ENCODE measurements around the gene EXOSC6. TPM values are rescaled to one million over a fixed set of nuclear protein-coding genes. Genes with fewer than 3 reads are reported as not detected.
"Not testable (repeated sequence)": the region's sequence is repeated elsewhere in the genome, so short reads cannot be mapped to it uniquely, and the experiment has no call there.

The EXOSC6 gene
- total RNA-seq, 1 donor from 2014 or later = 11.3 TPM

DNA sequence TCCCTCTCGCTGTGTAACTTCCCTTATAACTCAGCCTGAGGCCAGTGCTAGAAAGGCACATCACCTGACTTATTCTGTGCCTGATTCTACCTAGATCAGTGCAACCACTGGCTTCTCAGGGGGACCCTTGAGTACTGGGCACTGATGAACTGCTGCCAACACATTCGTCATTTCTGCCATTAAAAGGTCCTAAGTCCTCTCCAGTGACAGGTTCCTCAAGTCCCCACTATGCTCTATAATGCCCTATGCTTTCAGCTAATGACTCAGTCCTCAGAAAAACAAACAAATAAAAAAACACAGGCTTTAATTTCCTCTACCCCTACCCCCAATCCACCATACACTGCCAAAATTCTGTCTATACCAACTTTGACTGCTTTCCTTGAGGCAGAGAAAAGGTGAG is 28.5 kb downstream of the EXOSC6 start:
- peaks cover 24% of the 10 kb centered on the region for H3K36me3 ChIP-seq
- intact Hi-C loops (cut with micrococcal nuclease); H3K27me3 ChIP-seq (ENCODE audit: low read depth); DNase-seq; H3K9me3 ChIP-seq (replicated peaks); H3K4me1 ChIP-seq; H3K4me3 ChIP-seq: not testable (repeated sequence)
- H3K27ac ChIP-seq (replicated peaks) = peak overlapping the region; percentile 17

DNA sequence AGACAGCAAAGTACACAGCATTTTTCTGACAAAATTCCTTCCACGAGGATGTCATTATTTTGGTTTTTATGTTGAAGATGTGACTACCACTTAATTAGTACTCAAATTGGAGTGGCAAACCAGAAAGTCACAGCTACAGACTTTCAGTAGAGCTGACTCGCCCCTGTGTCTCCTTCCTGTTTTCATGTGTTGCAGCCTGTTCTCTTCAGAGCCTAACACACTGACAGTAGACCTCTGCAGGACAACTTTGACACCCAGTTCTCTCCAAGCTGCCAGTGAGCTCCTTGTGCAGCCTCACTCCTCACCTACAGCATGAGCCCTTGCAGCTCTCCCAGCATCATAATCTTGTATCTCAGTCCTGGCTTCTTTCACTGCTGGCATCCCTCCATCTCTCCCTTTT is 29.2 kb downstream of the EXOSC6 start:
- peaks cover 21% of the 10 kb centered on the region for H3K36me3 ChIP-seq
- H3K4me1 ChIP-seq; H3K9me3 ChIP-seq (replicated peaks); intact Hi-C loops (cut with micrococcal nuclease); DNase-seq; H3K4me3 ChIP-seq; H3K27ac ChIP-seq (replicated peaks); H3K27me3 ChIP-seq (ENCODE audit: low read depth): not testable (repeated sequence)

DNA sequence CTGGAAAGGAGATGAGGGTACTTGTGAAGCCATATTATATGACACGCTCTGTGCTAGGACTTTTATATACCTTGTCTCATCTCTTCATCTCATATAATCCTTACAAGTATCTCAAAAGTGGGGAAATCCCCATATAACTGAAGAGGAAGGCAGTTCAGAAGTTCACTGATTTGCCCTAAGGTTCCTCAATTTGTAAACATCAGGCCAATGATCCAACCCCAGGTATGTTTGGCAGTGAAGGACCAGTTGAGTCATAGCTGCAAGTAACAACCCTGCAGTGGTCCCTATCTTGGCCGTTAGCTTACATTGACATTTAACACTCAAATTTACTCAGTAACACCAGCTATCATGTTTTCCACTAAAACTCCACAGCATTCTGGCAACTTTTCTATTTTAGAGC is 33.2 kb downstream of the EXOSC6 start:
- DNase-seq = not testable (repeated sequence)
- H3K36me3 ChIP-seq = peaks cover 13% of the 10 kb centered on the region

DNA sequence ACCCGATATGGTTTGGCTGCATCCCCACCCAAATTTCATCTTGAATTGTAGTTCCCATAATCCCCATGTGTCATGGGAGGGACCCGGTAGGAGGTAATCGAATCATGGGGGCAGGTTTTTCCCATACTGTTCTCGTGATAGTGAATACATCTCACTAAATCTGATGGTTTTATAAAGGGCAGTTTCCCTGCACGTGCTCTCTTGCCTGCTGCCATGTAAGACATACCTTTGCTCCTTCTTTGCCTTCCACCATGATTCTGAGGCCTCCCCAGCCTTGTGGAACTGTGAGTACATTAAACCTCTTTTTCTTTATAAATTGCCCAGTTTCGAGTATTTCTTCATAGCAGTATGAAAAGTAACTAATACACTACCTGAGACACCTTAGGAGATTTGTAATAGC is 45.4 kb downstream of the EXOSC6 start:
- DNase-seq; H3K27me3 ChIP-seq (ENCODE audit: low read depth); intact Hi-C loops (cut with micrococcal nuclease); H3K4me1 ChIP-seq; H3K27ac ChIP-seq (replicated peaks); H3K36me3 ChIP-seq; H3K9me3 ChIP-seq (replicated peaks); H3K4me3 ChIP-seq: not testable (repeated sequence)

More for the DNA sequence above, 33.2 kb downstream of the EXOSC6 start:
- H3K4me1 ChIP-seq; H3K27me3 ChIP-seq (ENCODE audit: low read depth); H3K27ac ChIP-seq (replicated peaks); H3K9me3 ChIP-seq (replicated peaks); H3K4me3 ChIP-seq; intact Hi-C loops (cut with micrococcal nuclease): not testable (repeated sequence)

DNA sequence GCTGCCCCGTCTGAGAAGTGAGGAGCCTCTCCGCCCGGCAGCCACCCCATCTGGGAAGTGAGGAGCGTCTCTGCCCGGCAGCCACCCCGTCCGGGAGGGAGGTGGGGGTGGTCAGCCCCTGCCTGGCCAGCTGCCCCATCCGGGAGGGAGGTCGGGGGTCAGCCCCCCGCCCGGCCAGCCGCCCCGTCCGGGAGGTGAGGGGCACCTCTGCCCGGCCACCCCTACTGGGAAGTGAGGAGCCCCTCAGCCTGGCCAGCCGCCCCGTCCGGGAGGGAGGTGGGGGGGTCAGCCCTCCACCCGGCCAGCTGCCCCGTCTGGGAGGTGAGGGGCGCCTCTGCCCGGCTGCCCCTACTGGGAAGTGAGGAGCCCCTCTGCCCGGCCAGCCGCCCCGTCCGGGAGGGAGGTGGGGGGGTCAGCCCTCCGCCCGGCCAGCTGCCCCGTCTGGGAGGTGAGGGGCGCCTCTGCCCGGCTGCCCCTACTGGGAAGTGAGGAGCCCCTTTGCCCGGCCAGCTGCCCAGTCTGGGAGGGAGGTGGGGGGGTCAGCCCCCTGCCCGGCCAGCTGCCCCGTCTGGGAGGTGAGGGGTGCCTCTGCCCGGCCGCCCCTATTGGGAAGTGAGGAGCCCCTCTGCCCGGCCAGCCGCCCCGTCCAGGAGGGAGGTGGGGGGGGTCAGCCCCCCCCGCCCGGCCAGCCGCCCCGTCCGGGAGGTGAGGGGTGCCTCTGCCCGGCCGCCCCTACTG is 46.9 kb downstream of the EXOSC6 start:
- DNase-seq; H3K27ac ChIP-seq (replicated peaks); H3K27me3 ChIP-seq (ENCODE audit: low read depth); H3K4me3 ChIP-seq; H3K36me3 ChIP-seq; H3K4me1 ChIP-seq; intact Hi-C loops (cut with micrococcal nuclease); H3K9me3 ChIP-seq (replicated peaks): not testable (repeated sequence)

DNA sequence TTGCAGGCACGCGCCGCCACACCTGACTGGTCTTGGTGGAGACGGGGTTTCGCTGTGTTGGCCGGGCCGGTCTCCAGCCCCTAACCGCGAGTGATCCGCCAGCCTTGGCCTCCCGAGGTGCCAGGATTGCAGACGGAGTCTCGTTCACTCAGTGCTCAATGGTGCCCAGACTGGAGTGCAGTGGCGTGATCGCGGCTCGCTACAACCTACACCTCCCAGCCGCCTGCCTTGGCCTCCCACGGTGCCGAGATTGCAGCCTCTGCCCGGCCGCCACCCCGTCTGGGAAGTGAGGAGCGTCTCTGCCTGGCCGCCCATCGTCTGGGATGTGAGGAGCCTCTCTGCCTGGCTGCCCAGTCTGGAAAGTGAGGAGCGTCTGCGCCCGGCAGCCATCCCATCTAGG is 47.7 kb downstream of the EXOSC6 start:
- H3K4me3 ChIP-seq; H3K27ac ChIP-seq (replicated peaks); H3K27me3 ChIP-seq (ENCODE audit: low read depth); H3K36me3 ChIP-seq; DNase-seq; H3K9me3 ChIP-seq (replicated peaks); H3K4me1 ChIP-seq; intact Hi-C loops (cut with micrococcal nuclease): not testable (repeated sequence)

DNA sequence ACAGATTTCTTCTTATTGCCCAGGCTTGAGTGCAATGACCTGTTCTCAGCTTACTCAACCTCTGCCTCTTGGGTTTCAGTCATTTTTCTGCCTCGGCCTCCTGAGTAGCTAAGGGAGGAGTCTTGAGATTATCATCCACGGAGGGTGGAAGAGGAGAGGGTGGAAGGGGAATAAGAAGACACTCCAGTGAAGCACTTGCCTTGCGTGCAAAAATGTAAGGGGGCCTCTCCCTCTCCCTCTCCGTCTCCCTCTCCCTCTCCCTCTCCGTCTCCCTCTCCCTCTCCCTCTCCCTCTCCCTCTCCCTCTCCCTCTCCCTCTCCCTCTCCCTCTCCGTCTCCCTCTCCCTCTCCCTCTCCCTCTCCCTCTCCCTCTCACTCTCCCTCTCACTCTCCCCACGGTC is 48.2 kb downstream of the EXOSC6 start:
- H3K4me3 ChIP-seq; H3K27me3 ChIP-seq (ENCODE audit: low read depth); H3K36me3 ChIP-seq; H3K9me3 ChIP-seq (replicated peaks); H3K27ac ChIP-seq (replicated peaks); DNase-seq; intact Hi-C loops (cut with micrococcal nuclease); H3K4me1 ChIP-seq: not testable (repeated sequence)

DNA sequence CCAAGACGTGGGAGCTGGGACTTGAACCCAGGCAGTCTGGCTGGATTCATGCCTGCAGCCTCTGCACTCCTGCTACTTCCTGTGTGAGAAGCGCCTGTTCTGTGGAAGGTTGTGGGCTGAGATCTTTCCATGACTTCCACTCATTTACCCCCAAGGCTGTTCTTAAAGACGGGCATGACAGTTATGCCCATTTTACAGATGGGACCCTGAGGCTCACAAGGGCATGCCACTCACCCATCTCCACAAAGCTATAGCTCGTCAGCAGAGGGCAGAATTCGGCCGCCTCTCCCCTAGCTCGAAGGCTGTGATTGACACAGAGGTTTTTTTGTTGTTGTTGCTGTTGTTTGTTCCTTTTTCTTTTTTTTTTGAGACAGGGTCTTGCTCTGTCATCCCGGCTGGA is 51.7 kb downstream of the EXOSC6 start:
- intact Hi-C loops (cut with micrococcal nuclease); H3K9me3 ChIP-seq (replicated peaks); DNase-seq: not testable (repeated sequence)

DNA sequence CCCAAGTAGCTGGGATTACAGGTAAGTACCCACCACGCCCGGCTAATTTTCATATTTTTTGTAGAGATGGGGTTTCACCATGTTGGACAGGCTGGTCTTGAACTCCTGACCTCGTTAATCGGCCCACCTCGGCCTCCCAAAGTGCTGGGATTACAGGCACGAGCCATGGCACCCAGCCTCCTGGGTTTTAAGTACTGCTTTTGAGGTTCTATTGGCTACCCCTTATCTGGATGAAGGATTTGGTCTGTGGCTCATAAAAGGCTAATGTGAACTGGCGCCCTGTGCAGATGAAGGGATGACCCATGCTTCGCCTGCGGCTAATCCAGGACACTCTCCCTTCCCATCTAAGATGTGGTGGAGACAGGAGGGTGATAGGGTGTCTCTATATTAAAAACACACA is 52.6 kb downstream of the EXOSC6 start:
- H3K9me3 ChIP-seq (replicated peaks); H3K4me3 ChIP-seq; intact Hi-C loops (cut with micrococcal nuclease); H3K27ac ChIP-seq (replicated peaks); H3K27me3 ChIP-seq (ENCODE audit: low read depth); DNase-seq; H3K36me3 ChIP-seq; H3K4me1 ChIP-seq: not testable (repeated sequence)

More for the DNA sequence above, 51.7 kb downstream of the EXOSC6 start:
- not testable (repeated sequence) for H3K27me3 ChIP-seq (ENCODE audit: low read depth); H3K4me3 ChIP-seq; H3K36me3 ChIP-seq; H3K27ac ChIP-seq (replicated peaks); H3K4me1 ChIP-seq

DNA sequence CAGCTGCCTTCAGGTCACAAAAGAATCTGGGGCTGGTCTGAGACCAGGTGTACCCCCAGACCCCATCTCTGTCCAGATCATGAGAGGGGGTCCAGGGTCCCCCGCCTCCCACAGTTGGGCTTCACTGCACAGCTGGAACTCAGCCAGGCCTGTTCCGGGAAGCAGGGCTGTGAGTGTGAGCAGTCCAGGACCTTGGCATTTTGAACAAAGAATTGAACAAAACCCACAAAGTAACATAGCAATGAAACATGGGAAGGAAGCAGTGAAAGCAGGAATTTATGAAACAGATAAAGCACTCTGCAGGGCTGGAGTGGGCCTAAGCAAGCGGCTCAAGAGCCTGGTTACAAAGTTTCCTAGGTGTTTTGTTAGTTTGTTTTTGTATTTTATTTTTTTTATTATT is 53.1 kb downstream of the EXOSC6 start:
- H3K9me3 ChIP-seq (replicated peaks); H3K4me3 ChIP-seq; intact Hi-C loops (cut with micrococcal nuclease); DNase-seq; H3K4me1 ChIP-seq; H3K36me3 ChIP-seq; H3K27me3 ChIP-seq (ENCODE audit: low read depth); H3K27ac ChIP-seq (replicated peaks): not testable (repeated sequence)

DNA sequence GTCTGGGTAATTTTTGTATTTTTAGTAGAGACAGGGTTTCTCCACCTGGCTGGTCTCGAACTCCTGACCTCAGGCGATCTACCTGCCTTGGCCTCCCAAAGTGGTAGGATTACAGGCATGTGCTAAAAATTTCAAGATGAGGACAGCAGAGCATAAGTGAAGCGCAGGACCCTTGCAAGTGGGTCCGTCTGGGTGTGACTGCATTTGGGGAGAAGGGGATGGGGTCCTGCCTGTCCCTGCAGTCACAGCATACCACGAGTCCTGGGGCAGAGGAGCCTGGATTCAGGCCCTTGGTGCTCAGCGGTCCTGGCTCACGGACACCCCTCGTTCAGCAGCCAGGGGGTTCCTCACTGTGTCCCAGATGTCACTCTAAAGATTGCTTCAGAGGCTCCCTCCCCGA is 53.5 kb downstream of the EXOSC6 start:
- not testable (repeated sequence) for DNase-seq

DNA sequence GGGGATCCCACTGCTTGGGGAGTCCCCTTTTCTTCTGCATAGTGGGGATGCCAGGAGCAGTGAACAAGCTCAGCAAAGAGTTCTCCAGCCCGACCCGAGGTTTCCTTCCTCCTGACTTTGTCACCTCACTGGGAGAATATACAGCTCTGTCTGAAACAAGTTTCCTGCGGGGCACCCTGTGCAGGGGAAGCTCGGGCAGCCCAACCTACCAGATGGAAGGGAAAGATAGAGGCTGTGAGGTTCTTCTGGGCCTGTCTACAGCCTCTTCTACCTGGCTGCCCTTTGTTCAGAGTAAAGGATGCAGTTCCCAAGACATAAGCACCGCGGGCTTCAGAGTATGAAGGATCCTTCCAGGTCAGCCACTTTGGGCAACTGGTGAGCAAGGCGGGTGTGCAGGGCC is 54.1 kb downstream of the EXOSC6 start:
- H3K4me1 ChIP-seq; H3K27me3 ChIP-seq (ENCODE audit: low read depth); H3K4me3 ChIP-seq; H3K9me3 ChIP-seq (replicated peaks); DNase-seq; H3K36me3 ChIP-seq; intact Hi-C loops (cut with micrococcal nuclease); H3K27ac ChIP-seq (replicated peaks): not testable (repeated sequence)

More for the DNA sequence above, 53.5 kb downstream of the EXOSC6 start:
- intact Hi-C loops (cut with micrococcal nuclease); H3K4me3 ChIP-seq; H3K27me3 ChIP-seq (ENCODE audit: low read depth); H3K27ac ChIP-seq (replicated peaks); H3K36me3 ChIP-seq; H3K4me1 ChIP-seq; H3K9me3 ChIP-seq (replicated peaks): not testable (repeated sequence)

Measured in left ventricle myocardium inferior (tissue), 1 donor.